ENCODE data around the gene MPHOSPH9. TPM values are rescaled to one million over a fixed set of nuclear protein-coding genes. Genes with fewer than 3 reads are reported as not detected.
A peak's percentile ranks its signal among the peaks of the same experiment; 100 is the strongest.

Gene MPHOSPH9
- total RNA-seq, 1 experiment from 2014 or later = 47.5 TPM

GRCh38 chr12:123149501-123150274 lies 83.3 kb downstream of the MPHOSPH9 start:
- peaks cover 45% of the 10 kb centered on the region for H3K4me1 Mint-ChIP-seq
- ChIA-PET CTCF (interaction anchor here (0.8 to 2.4 kb wide), 2 partner anchors 15 to 106 kb away, joined by 3 to 8 read pairs; no protein-coding TSS in a partner anchor), POLR2A (no interaction called here)
- no peak overlapping the region for H3K27ac Mint-ChIP-seq
- H3K9me3 Mint-ChIP-seq = no peaks in the 10 kb centered on the region
- peaks cover 41% of the 10 kb centered on the region for H3K27me3 Mint-ChIP-seq (ENCODE audit: low read depth)
- DNase-seq (ENCODE audit: low spot score) (no peak), ATAC-seq (no peak)
- H3K36me3 Mint-ChIP-seq = no peaks in the 10 kb centered on the region
- TF ChIP-seq CREB1 (CRISPR knock-in tag; IDR thresholded peaks at IDR 0.05) (no peak), ELF4 (CRISPR knock-in tag; IDR thresholded peaks at IDR 0.05; ENCODE audit: low read depth) (no peak), NR3C1 (CRISPR knock-in tag; conservative IDR thresholded peaks at IDR 0.05; ENCODE audit: low read depth) (no peak), ETV6 (CRISPR knock-in tag; IDR thresholded peaks at IDR 0.05) (no peak), GABPB1 (CRISPR knock-in tag; IDR thresholded peaks at IDR 0.05) (no peak), SP1 (CRISPR knock-in tag; conservative IDR thresholded peaks at IDR 0.05) (no peak), FOXP1 (CRISPR knock-in tag; IDR thresholded peaks at IDR 0.05; ENCODE audit: borderline replicate concordance) (no peak), TEAD4 (CRISPR knock-in tag; IDR thresholded peaks at IDR 0.05) (no peak), USF2 (CRISPR knock-in tag; IDR thresholded peaks at IDR 0.05) (no peak), TP53 (CRISPR knock-in tag; IDR thresholded peaks at IDR 0.05) (no peak), ZNF425 (CRISPR knock-in tag; conservative IDR thresholded peaks at IDR 0.05) (no peak), NFYB (CRISPR knock-in tag; conservative IDR thresholded peaks at IDR 0.05; ENCODE audit: low read depth) (no peak), RELA (CRISPR knock-in tag; IDR thresholded peaks at IDR 0.05; ENCODE audit: borderline replicate concordance) (no peak), JUN (CRISPR knock-in tag; IDR thresholded peaks at IDR 0.05) (no peak), ZNF121 (CRISPR knock-in tag; IDR thresholded peaks at IDR 0.05) (no peak), NR1H2 (CRISPR knock-in tag; IDR thresholded peaks at IDR 0.05) (no peak)
- TF ChIP-seq, protein P1, sequence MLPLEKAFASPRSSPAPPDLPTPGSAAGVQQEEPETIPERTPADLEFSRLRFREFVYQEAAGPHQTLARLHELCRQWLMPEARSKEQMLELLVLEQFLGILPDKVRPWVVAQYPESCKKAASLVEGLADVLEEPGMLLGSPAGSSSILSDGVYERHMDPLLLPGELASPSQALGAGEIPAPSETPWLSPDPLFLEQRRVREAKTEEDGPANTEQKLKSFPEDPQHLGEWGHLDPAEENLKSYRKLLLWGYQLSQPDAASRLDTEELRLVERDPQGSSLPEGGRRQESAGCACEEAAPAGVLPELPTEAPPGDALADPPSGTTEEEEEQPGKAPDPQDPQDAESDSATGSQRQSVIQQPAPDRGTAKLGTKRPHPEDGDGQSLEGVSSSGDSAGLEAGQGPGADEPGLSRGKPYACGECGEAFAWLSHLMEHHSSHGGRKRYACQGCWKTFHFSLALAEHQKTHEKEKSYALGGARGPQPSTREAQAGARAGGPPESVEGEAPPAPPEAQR (CRISPR knock-in tag; IDR thresholded peaks at IDR 0.05) = no peak
- TF ChIP-seq, protein P2, sequence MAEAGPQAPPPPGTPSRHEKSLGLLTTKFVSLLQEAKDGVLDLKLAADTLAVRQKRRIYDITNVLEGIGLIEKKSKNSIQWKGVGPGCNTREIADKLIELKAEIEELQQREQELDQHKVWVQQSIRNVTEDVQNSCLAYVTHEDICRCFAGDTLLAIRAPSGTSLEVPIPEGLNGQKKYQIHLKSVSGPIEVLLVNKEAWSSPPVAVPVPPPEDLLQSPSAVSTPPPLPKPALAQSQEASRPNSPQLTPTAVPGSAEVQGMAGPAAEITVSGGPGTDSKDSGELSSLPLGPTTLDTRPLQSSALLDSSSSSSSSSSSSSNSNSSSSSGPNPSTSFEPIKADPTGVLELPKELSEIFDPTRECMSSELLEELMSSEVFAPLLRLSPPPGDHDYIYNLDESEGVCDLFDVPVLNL (CRISPR knock-in tag; IDR thresholded peaks at IDR 0.05; ENCODE audit: borderline replicate concordance, low read depth) = no peak
- H3K4me3 Mint-ChIP-seq = peak overlapping the region; percentile 81

DNA sequence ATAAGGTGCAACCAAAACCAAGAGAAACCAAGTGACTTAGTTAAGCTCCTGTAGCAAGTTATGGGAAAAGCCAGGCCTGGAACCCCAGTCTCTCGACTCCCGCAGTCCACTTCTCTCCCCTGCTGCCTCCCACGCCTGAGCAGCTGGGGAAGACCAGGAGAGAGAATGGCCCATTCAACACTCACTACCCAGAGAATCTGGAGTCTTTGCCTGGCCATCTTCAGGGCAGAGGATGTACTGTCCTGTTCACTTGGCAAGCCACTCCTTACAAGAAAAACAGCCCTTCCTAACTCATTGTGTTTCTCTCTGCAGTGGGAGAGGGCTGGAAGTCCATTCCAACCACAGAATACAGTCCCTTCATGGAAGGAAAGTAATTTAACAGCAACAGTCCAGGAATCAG lies 83.9 kb downstream of the MPHOSPH9 start:
- H3K27ac Mint-ChIP-seq = no peak overlapping the region
- H3K9me3 Mint-ChIP-seq = no peaks in the 10 kb centered on the region
- no peak for ATAC-seq
- no peak for DNase-seq (ENCODE audit: low spot score)
- H3K4me3 Mint-ChIP-seq = peak overlapping the region; percentile 81
- no peaks in the 10 kb centered on the region for H3K36me3 Mint-ChIP-seq
- ChIA-PET POLR2A (no interaction called here), CTCF (interaction anchor here (0.6 to 0.8 kb wide), 2 partner anchors 14 to 89 kb away, joined by 3 read pairs; no protein-coding TSS in a partner anchor)
- H3K27me3 Mint-ChIP-seq (ENCODE audit: low read depth) = peaks cover 41% of the 10 kb centered on the region
- H3K4me1 Mint-ChIP-seq = peaks cover 39% of the 10 kb centered on the region
- TF ChIP-seq ZNF138 (CRISPR knock-in tag; conservative IDR thresholded peaks at IDR 0.05) (no peak), ZNF425 (CRISPR knock-in tag; conservative IDR thresholded peaks at IDR 0.05) (no peak), MXD4 (CRISPR knock-in tag; IDR thresholded peaks at IDR 0.05; ENCODE audit: borderline replicate concordance) (no peak), TEAD4 (CRISPR knock-in tag; IDR thresholded peaks at IDR 0.05) (no peak), SMAD4 (CRISPR knock-in tag; IDR thresholded peaks at IDR 0.05) (no peak), IRF2 (CRISPR knock-in tag; IDR thresholded peaks at IDR 0.05; ENCODE audit: borderline replicate concordance, low read depth) (no peak), SOX15 (CRISPR knock-in tag; IDR thresholded peaks at IDR 0.05) (no peak), TCF7 (CRISPR knock-in tag; IDR thresholded peaks at IDR 0.05; ENCODE audit: low read depth) (no peak), ELF4 (CRISPR knock-in tag; IDR thresholded peaks at IDR 0.05; ENCODE audit: low read depth) (no peak), FOXP1 (CRISPR knock-in tag; IDR thresholded peaks at IDR 0.05; ENCODE audit: borderline replicate concordance) (no peak)
- TF ChIP-seq, protein P3, sequence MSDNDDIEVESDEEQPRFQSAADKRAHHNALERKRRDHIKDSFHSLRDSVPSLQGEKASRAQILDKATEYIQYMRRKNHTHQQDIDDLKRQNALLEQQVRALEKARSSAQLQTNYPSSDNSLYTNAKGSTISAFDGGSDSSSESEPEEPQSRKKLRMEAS (CRISPR knock-in tag; IDR thresholded peaks at IDR 0.05) = no peak
